Lower leg skin (tissue), 4 donors: ENCODE results near the gene UGT1A5. TPM values are rescaled to one million over a fixed set of nuclear protein-coding genes. Genes with fewer than 3 reads are reported as not detected.

Experiments used
- DNase-seq, 2 donors: peaks; one replicate each; pipeline ENCODE4 v3.0.0-alpha.2; 2019; ENCODE audit warnings: low spot score in 2 of 2
- H3K4me3 ChIP-seq: fragments of 200-600 bp; sonication (generic); 2 replicates; pipeline ENCODE4 v1.5.1; 2017; ENCODE audit warnings: mild to moderate bottlenecking, low read depth; ENCODE audit not compliant: poor library complexity, severe bottlenecking
- CTCF ChIP-seq, 3 donors: fragments of 450-650 bp; IDR thresholded peaks; one replicate each; pipeline ENCODE4 v1.5.1; 2016; ENCODE audit warnings: antibody characterized with exemption in 3 of 3, mild to moderate bottlenecking in 3 of 3, moderate library complexity in 2 of 3
- POLR2A ChIP-seq, 2 donors: fragments of 450-650 bp; IDR thresholded peaks; one replicate each; pipeline ENCODE4 v1.6.1; 2016 to 2017; ENCODE audit warnings: antibody characterized with exemption in 2 of 2, mild to moderate bottlenecking in 1 of 2, moderate library complexity in 1 of 2
- WGBS, 2 donors: methylation state at CpG; one replicate each; pipeline ENCODE4 v1.1.5; 2018; 5-methylcytosine and 5-hydroxymethylcytosine counted together
- intact Hi-C: fragments of 100-400 bp; cut with DNase I; formaldehyde crosslinking; loops from one replicate; pipeline ENCODE4 v1.15.0; 2023; ENCODE audit warnings: low total_unique reads
- total RNA-seq, 4 donors: library from RNA; depleted of rRNA; stranded (reverse); fragments of >200 nt; gene quantifications; one replicate each; pipeline ENCODE4 v1.1.0, GENCODE V29; 2016

UGT1A5 gene
- total RNA-seq, 4 donors from 2014 or later, result 0.32 to 1.7 (median 0.80) TPM; not detected in 1

- TF ChIP-seq POLR2A (IDR thresholded peaks at IDR 0.05), result no peak
- TF ChIP-seq CTCF (IDR thresholded peaks at IDR 0.05), result no peak
- no peak for DNase-seq
- 52 to 55% methylated on average over 5 of the region's 5 CpGs for WGBS, 2 donors
- intact Hi-C loops, result no loop called here
- no peak within 1 kb of the TSS for H3K4me3 ChIP-seq
Measured at GRCh38 chr2:233681521-233682099, 31.1 kb upstream of the UGT1A5 start, which contains the start of gene UGT1A7. TSS of gene UGT1A7 (plus strand) at chr2:233681901. CDS start at chr2:233681938, 37 bp downstream.

GRCh38 chr2:233684640-233685039, 28.1 kb upstream of the UGT1A5 start:
- no peak for DNase-seq
- intact Hi-C loops, result no loop called here
- WGBS, 2 donors, result 69 to 78% methylated on average over 1 of the region's 1 CpG
- TF ChIP-seq POLR2A (IDR thresholded peaks at IDR 0.05), result no peak
- no peak for TF ChIP-seq CTCF (IDR thresholded peaks at IDR 0.05)
- H3K4me3 ChIP-seq, result no peak overlapping the region

GRCh38 chr2:233686928-233687327, 25.8 kb upstream of the UGT1A5 start:
- intact Hi-C loops, result no loop called here
- no peak overlapping the region for H3K4me3 ChIP-seq
- no peak for DNase-seq
- 55 to 78% methylated on average over 5 of the region's 5 CpGs for WGBS, 2 donors
- no peak for TF ChIP-seq CTCF (IDR thresholded peaks at IDR 0.05)

- 87 to 89% methylated on average over 5 of the region's 5 CpGs for WGBS, 2 donors
- no peak overlapping the region for H3K4me3 ChIP-seq
- no peak for DNase-seq
- TF ChIP-seq POLR2A (IDR thresholded peaks at IDR 0.05) (no peak), CTCF (IDR thresholded peaks at IDR 0.05) (no peak)
- intact Hi-C loops, result no loop called here
Measured at GRCh38 chr2:233688341-233688740, 24.4 kb upstream of the UGT1A5 start.

GRCh38 chr2:233689031-233689430, 23.7 kb upstream of the UGT1A5 start:
- DNase-seq, result no peak
- intact Hi-C loops, result no loop called here
- no peak overlapping the region for H3K4me3 ChIP-seq
- no peak for TF ChIP-seq POLR2A (IDR thresholded peaks at IDR 0.05)
- no peak for TF ChIP-seq CTCF (IDR thresholded peaks at IDR 0.05)

GRCh38 chr2:233689501-233689900, 23.2 kb upstream of the UGT1A5 start:
- intact Hi-C loops, result no loop called here
- no peak for DNase-seq
- no peak for TF ChIP-seq POLR2A (IDR thresholded peaks at IDR 0.05)
- TF ChIP-seq CTCF (IDR thresholded peaks at IDR 0.05), result no peak
- WGBS, 2 donors, result 16 to 26% methylated on average over 3 of the region's 3 CpGs
- H3K4me3 ChIP-seq, result no peak overlapping the region
